GM18526 (cell line): ENCODE data around the gene POLD2.

Experiments
- POLR2A ChIP-seq: IDR thresholded peaks from 3 replicates; pipeline ENCODE4 v1.6.1; 2011; ENCODE audit not compliant: insufficient read length; ENCODE audit errors: extremely low read depth

POLD2 gene

GRCh38 chr7:44076101-44076895, 47.0 kb downstream of the POLD2 start:
- TF ChIP-seq POLR2A, result no peak

- no peak for TF ChIP-seq POLR2A
These were observed 47.9 kb downstream of the POLD2 start for GRCh38 chr7:44075296-44076075.

GRCh38 chr7:44074349-44074695, 49.0 kb downstream of the POLD2 start:
- no peak for TF ChIP-seq POLR2A

GRCh38 chr7:44073664-44074348, 49.5 kb downstream of the POLD2 start:
- TF ChIP-seq POLR2A, result no peak

GRCh38 chr7:44072364-44073231, 50.8 kb downstream of the POLD2 start:
- no peak for TF ChIP-seq POLR2A

- TF ChIP-seq POLR2A, result no peak
These were observed 51.5 kb downstream of the POLD2 start for GRCh38 chr7:44071726-44072363.

- peak; percentile 9 for TF ChIP-seq POLR2A
These were observed 55.3 kb downstream of the POLD2 start for GRCh38 chr7:44068054-44068453.

- TF ChIP-seq POLR2A, result peak; percentile 14
These were observed 56.0 kb downstream of the POLD2 start for GRCh38 chr7:44067064-44067951.

- TF ChIP-seq POLR2A, result no peak
These were observed 56.8 kb downstream of the POLD2 start for GRCh38 chr7:44066494-44067063.

- no peak for TF ChIP-seq POLR2A
These were observed 57.3 kb downstream of the POLD2 start for GRCh38 chr7:44066111-44066460.

- no peak for TF ChIP-seq POLR2A
These were observed 57.8 kb downstream of the POLD2 start, which contains the start of gene PGAM2 for GRCh38 chr7:44065431-44066110. Gene PGAM2 (minus strand): TSS chr7:44065567. CDS start chr7:44065529, 38 bp downstream.

- peak; percentile 31 for TF ChIP-seq POLR2A
These were observed 58.4 kb downstream of the POLD2 start for GRCh38 chr7:44064791-44065430.
